Measurements from ENCODE around the gene EXOC6. TPM values are rescaled to one million over a fixed set of nuclear protein-coding genes. Genes with fewer than 3 reads are reported as not detected.

Gene EXOC6
- total RNA-seq, 3 donors from 2014 or later (not counting 1 experiment from before 2014, with no cell fraction given), result 12.1 to 18.2 (median 16.1) TPM

DNA sequence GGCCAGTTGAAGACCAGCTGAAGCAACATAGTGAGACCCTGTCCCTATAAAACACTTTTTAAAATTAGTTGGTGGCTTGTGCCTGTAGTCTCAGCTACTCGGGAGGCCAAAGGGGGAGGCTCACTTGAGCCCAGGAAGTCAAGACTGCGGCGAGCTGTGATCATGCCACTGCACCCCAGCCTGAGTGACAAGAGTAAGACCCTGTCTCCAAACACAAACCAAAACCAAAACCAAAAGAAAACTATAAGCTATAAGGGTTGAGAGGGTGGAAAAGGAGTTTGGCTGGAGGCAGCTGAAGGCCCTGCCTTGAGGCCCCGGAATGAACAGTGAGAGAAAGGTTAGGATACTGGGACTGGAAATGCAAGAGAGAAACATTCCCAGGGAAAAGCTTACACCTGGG lies 10.9 kb upstream of the EXOC6 start:
- H3K4me1 Mint-ChIP-seq, result peaks cover 5 to 7% of the 10 kb centered on the region in 2 donors
- TF ChIP-seq, protein P1, sequence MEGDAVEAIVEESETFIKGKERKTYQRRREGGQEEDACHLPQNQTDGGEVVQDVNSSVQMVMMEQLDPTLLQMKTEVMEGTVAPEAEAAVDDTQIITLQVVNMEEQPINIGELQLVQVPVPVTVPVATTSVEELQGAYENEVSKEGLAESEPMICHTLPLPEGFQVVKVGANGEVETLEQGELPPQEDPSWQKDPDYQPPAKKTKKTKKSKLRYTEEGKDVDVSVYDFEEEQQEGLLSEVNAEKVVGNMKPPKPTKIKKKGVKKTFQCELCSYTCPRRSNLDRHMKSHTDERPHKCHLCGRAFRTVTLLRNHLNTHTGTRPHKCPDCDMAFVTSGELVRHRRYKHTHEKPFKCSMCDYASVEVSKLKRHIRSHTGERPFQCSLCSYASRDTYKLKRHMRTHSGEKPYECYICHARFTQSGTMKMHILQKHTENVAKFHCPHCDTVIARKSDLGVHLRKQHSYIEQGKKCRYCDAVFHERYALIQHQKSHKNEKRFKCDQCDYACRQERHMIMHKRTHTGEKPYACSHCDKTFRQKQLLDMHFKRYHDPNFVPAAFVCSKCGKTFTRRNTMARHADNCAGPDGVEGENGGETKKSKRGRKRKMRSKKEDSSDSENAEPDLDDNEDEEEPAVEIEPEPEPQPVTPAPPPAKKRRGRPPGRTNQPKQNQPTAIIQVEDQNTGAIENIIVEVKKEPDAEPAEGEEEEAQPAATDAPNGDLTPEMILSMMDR (IDR thresholded peaks at IDR 0.05), result no peak
- Histone ChIP-seq H3K4me1 (ENCODE audit: control insufficient read depth, insufficient read depth, low read length) (no peaks in the 10 kb centered on the region), H3K27me3 (ENCODE audit: control insufficient read depth, insufficient read depth, low read length) (no peaks in the 10 kb centered on the region), H3K4me3 (ENCODE audit: low read length) (no peak overlapping the region), H3K9me3 (ENCODE audit: control insufficient read depth, insufficient read depth, low read length) (no peaks in the 10 kb centered on the region), H3K36me3 (ENCODE audit: control insufficient read depth, insufficient read depth, low read length) (no peaks in the 10 kb centered on the region), H3K27ac (ENCODE audit: low read length) (no peak overlapping the region)
- peak in 2 of 3 donors; percentile 52 to 63 for ATAC-seq
- 66% methylated on average over 4 of the region's 4 CpGs for WGBS (ENCODE audit: insufficient coverage)
- H3K36me3 Mint-ChIP-seq, result no peaks in the 10 kb centered on the region
- H3K27ac Mint-ChIP-seq, result peak overlapping the region in 1 of 2 donors; percentile 46
- H3K9me3 Mint-ChIP-seq, result no peaks in the 10 kb centered on the region
- intact Hi-C loops (cut with micrococcal nuclease), result no loop called here
- no peak for DNase-seq
- H3K4me3 Mint-ChIP-seq, result peak overlapping the region; percentile 1
- no peaks in the 10 kb centered on the region for H3K27me3 Mint-ChIP-seq (ENCODE audit: low read depth in 2 of 2)

DNA sequence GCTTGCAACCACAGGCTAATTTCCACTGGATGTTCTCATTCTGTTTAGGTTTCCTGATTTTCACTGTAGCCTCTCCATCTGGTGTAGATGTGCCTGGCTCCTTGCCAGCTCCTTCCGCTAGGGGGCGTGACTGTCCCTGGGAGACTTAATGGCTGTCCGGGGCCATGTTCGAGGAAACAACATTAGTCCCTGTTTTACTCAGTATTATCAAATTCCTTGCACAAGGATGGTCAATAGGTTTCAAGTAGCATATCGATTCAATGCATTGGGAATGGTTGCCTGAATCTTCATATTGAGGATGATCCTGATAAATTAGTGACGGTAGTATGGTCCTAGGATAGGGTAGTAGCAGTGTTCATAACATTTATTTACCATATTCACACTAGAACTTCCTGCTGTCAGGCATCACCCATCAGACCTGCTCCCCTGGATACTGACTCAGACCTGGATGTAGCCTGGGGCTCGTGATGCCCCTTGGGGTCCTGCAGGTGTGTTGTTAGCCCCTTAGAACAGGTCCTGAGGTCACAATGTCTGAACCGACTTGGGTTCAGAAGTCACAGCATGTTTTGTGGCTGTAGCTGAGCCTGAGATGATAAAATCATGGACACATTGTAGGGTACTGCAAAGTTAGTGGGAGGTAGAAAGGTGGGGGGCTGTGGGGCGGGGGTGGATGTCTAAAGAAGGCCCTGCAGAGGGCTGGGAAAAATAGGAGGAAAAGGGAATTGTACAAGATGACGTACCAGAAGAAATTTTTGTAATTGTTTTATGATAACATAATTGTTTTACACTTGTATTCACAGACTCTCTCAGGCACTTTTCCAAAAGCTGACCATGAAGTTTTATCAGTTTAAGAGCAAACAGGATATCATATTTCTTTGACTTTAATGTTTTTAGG lies 8.9 kb upstream of the EXOC6 start:
- H3K4me3 ChIP-seq (ENCODE audit: low read length), result no peak overlapping the region
- intact Hi-C loops (cut with micrococcal nuclease), result loop anchor here (10.0 kb wide), 1 partner anchor 1525 kb away; the partner anchor contains the start of gene NOC3L
- Mint-ChIP-seq H3K27ac (no peak overlapping the region), H3K36me3 (no peaks in the 10 kb centered on the region), H3K4me1 (peaks cover 5 to 10% of the 10 kb centered on the region in 2 donors), H3K27me3 (ENCODE audit: low read depth in 2 of 2) (no peaks in the 10 kb centered on the region), H3K9me3 (no peaks in the 10 kb centered on the region), H3K4me3 (no peak overlapping the region)
- peak in 1 of 2 donors; percentile 57 for DNase-seq
- TF ChIP-seq, protein P1 (IDR thresholded peaks at IDR 0.05), result peak; percentile 41
- WGBS (ENCODE audit: insufficient coverage), result 48% methylated on average over 8 of the region's 10 CpGs
- no peaks in the 10 kb centered on the region for H3K36me3 ChIP-seq (ENCODE audit: control insufficient read depth, insufficient read depth, low read length)
- H3K27ac ChIP-seq (ENCODE audit: low read length), result no peak overlapping the region
- peak in 1 of 3 donors; percentile 42 for ATAC-seq
- no peaks in the 10 kb centered on the region for H3K4me1 ChIP-seq (ENCODE audit: control insufficient read depth, insufficient read depth, low read length)
- H3K9me3 ChIP-seq (ENCODE audit: control insufficient read depth, insufficient read depth, low read length), result no peaks in the 10 kb centered on the region
- H3K27me3 ChIP-seq (ENCODE audit: control insufficient read depth, insufficient read depth, low read length), result no peaks in the 10 kb centered on the region

DNA sequence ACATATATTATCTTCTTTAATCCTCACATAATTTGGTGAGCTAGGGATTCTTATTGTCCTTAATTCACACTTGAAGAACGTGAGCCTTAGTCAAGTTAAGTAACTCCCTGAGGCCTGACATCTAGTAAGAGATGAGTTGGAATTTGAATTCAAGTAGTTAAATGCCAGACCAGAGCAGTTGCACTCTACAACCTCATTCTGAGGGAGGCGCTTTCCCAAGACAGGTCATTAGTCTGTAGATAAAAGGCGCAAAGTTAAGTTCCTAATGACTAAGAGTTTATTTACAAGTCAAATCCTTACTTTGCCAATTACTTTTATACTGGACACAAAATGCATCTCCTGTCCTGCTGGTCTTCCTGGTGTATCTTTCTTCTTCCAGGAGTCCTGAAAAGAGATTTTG lies 3.6 kb upstream of the EXOC6 start:
- Histone ChIP-seq H3K4me1 (ENCODE audit: control insufficient read depth, insufficient read depth, low read length) (peaks cover 14% of the 10 kb centered on the region), H3K27me3 (ENCODE audit: control insufficient read depth, insufficient read depth, low read length) (no peaks in the 10 kb centered on the region), H3K4me3 (ENCODE audit: low read length) (no peak overlapping the region), H3K9me3 (ENCODE audit: control insufficient read depth, insufficient read depth, low read length) (no peaks in the 10 kb centered on the region), H3K27ac (ENCODE audit: low read length) (no peak overlapping the region), H3K36me3 (ENCODE audit: control insufficient read depth, insufficient read depth, low read length) (no peaks in the 10 kb centered on the region)
- no peaks in the 10 kb centered on the region for H3K27me3 Mint-ChIP-seq (ENCODE audit: low read depth in 2 of 2)
- no peak overlapping the region for H3K4me3 Mint-ChIP-seq
- DNase-seq, result no peak
- no peak for ATAC-seq
- H3K27ac Mint-ChIP-seq, result no peak overlapping the region
- H3K4me1 Mint-ChIP-seq, result peaks cover 20 to 24% of the 10 kb centered on the region in 2 donors
- H3K9me3 Mint-ChIP-seq, result no peaks in the 10 kb centered on the region
- TF ChIP-seq, protein P1 (IDR thresholded peaks at IDR 0.05), result no peak
- WGBS (ENCODE audit: insufficient coverage), result 95% methylated on average over 2 of the region's 3 CpGs
- no peaks in the 10 kb centered on the region for H3K36me3 Mint-ChIP-seq
- intact Hi-C loops (cut with micrococcal nuclease), result loop anchor here (5.0 to 10.0 kb wide), 2 partner anchors 653 to 1520 kb away; partner anchors contain the start of genes CEP55 and NOC3L
